Adipocyte (in vitro differentiated cells): ENCODE results near the gene ISYNA1.

Source experiments
- DNase-seq: peaks from one replicate; pipeline ENCODE4 v3.0.0-alpha.2; 2015; ENCODE audit warnings: low read depth
- H3K27me3 ChIP-seq: replicated peaks from 2 replicates; pipeline ENCODE4 v1.7.0; 2013; ENCODE audit warnings: mild to moderate bottlenecking, low read length, moderate library complexity; ENCODE audit not compliant: control insufficient read depth, insufficient read depth
- H3K36me3 ChIP-seq: 2 replicates; pipeline ENCODE4 v1.7.0; 2013; ENCODE audit warnings: low read length, mild to moderate bottlenecking, moderate library complexity; ENCODE audit not compliant: control insufficient read depth, insufficient read depth, severe bottlenecking
- H3K4me1 ChIP-seq: 2 replicates; pipeline ENCODE4 v1.7.0; 2013; ENCODE audit warnings: mild to moderate bottlenecking, low read length, moderate library complexity; ENCODE audit not compliant: control insufficient read depth, insufficient read depth
- H3K4me3 ChIP-seq: 2 replicates; pipeline ENCODE4 v1.7.0; 2013; ENCODE audit warnings: mild to moderate bottlenecking, low read length, moderate library complexity
- H3K9ac ChIP-seq: 2 replicates; pipeline ENCODE4 v1.7.0; 2013; ENCODE audit warnings: mild to moderate bottlenecking, low read length, moderate library complexity
- H3K9me3 ChIP-seq: 2 replicates; pipeline ENCODE4 v1.7.0; 2013; ENCODE audit warnings: mild to moderate bottlenecking, low read length, moderate library complexity; ENCODE audit not compliant: control insufficient read depth

Gene ISYNA1

DNA sequence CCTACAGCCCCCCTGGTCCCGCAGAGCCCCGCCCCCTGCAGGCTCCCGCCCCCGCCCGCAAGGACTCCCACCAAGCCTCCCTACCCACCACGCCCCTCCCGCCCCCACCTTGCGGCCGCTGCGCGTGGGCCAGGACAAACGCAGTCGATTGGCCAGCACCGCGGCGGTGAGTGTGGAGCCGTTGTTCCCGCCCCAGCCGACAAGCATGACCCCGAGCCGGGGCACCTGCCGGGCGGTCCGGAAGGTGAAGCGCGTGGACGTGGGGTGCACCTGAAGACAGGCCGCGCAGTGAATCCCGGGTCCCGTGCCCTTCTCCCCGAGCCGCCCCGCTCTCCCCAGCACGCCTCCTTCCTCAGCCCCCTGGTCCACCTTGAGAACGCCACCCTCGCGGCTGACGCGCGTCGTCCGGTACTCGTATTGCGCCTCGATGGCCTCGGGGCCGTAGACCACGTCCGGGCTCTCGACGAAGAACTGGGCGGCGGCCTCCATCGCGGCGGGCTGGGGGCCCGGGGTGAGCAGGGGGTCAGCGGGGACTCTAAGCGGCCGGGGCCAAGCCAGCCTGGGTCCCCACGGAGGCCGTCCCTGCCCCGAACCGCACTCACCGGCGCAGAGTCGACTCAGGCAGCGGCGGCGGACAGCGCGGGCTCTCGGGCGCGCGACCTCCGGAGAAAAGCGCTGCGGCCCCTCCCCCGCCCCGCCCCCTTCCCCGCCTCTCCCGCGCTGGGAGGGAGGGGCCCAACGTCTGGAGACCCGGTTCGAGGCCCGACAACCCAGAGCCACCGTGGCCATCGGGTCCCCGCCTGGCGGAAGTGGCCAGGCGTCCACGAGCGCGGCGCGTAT lies at the start of gene ISYNA1:
Gene ISYNA1 (minus strand): TSS at position 643 of the 840 bp plus-strand sequence. CDS start 154 bp downstream, at position 489.
- Histone ChIP-seq H3K27me3 (no peaks in the 10 kb centered on the region), H3K36me3 (no peaks in the 10 kb centered on the region), H3K9me3 (no peaks in the 10 kb centered on the region), H3K4me3 (peak within 1 kb of the TSS; percentile 69), H3K9ac (peak within 1 kb of the TSS; percentile 42), H3K4me1 (peaks cover 16% of the 10 kb centered on the region)
- DNase-seq, result peak; percentile 62

DNA sequence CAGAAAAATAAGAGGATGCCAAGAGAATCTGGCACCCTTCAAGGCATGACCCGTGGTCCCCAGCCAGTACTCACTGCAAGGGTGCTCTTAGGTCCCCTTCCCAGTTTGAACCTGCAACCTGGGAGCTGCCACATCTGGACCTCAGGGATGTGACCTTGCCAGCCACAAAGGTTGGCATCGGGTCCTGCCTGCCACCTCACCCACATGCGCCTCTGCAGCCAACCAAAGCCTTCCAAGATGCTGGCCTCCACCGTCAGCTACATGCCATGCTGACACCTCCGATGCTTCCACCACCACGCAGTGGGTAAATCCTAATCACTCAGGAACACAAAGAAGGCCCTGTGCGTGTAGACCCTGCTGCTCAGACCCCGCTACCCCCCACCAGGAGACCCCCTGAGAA lies 48.8 kb upstream of the ISYNA1 start:
- Histone ChIP-seq H3K9ac (no peak overlapping the region), H3K27me3 (no peaks in the 10 kb centered on the region), H3K9me3 (no peaks in the 10 kb centered on the region), H3K36me3 (no peaks in the 10 kb centered on the region), H3K4me1 (peaks cover 27% of the 10 kb centered on the region), H3K4me3 (no peak overlapping the region)
- no peak for DNase-seq

- Histone ChIP-seq H3K27me3 (no peaks in the 10 kb centered on the region), H3K4me3 (no peak overlapping the region), H3K36me3 (no peaks in the 10 kb centered on the region), H3K9me3 (no peaks in the 10 kb centered on the region), H3K4me1 (peaks cover 39% of the 10 kb centered on the region), H3K9ac (no peak overlapping the region)
- no peak for DNase-seq
These were observed 47.1 kb upstream of the ISYNA1 start for GRCh38 chr19:18484992-18485391.

- DNase-seq, result peak; percentile 27
These were observed 45.4 kb upstream of the ISYNA1 start for GRCh38 chr19:18483119-18483890.

DNA sequence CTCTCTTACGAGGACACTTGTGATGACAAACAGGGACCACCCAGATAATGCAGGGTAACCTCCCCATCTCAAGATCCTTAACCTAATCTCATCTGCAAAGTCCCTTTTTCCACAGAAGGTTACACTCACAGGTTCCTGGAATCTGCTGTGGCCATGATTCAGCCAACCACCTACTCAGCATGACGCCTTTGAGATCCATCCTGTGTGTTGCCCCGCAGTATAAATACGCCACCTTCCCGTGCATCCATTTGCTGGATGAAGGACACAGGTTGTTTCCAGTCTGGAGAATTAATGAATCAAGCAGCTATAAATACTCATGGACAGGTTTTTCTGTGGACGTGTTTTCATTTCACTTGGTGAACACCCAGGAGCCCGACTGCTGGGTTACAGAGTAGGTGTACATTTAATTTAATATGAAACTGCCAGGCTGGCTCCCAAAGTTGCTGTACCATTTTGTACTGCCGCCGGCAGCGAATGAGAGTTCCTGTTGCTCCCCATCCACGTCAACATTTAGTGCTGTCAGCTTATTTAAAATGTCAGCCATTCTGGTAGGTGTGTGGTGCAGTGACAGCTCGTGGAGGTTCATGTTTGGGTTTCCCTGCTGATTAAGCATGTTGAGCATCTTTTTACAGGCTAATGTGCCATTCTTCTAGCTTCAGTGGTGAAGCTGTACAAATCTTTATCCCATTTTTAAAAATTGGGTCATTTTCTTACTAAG lies 43.7 kb upstream of the ISYNA1 start:
- no peaks in the 10 kb centered on the region for H3K9me3 ChIP-seq
- DNase-seq, result no peak
- peaks cover 57% of the 10 kb centered on the region for H3K4me1 ChIP-seq
- no peaks in the 10 kb centered on the region for H3K36me3 ChIP-seq
- H3K4me3 ChIP-seq, result no peak overlapping the region
- no peak overlapping the region for H3K9ac ChIP-seq
- no peaks in the 10 kb centered on the region for H3K27me3 ChIP-seq

More at GRCh38 chr19:18483119-18483890, 45.4 kb upstream of the ISYNA1 start:
- H3K9ac ChIP-seq, result no peak overlapping the region
- H3K9me3 ChIP-seq, result no peaks in the 10 kb centered on the region
- no peak overlapping the region for H3K4me3 ChIP-seq
- H3K4me1 ChIP-seq, result peaks cover 55% of the 10 kb centered on the region
- no peaks in the 10 kb centered on the region for H3K27me3 ChIP-seq
- no peaks in the 10 kb centered on the region for H3K36me3 ChIP-seq

DNA sequence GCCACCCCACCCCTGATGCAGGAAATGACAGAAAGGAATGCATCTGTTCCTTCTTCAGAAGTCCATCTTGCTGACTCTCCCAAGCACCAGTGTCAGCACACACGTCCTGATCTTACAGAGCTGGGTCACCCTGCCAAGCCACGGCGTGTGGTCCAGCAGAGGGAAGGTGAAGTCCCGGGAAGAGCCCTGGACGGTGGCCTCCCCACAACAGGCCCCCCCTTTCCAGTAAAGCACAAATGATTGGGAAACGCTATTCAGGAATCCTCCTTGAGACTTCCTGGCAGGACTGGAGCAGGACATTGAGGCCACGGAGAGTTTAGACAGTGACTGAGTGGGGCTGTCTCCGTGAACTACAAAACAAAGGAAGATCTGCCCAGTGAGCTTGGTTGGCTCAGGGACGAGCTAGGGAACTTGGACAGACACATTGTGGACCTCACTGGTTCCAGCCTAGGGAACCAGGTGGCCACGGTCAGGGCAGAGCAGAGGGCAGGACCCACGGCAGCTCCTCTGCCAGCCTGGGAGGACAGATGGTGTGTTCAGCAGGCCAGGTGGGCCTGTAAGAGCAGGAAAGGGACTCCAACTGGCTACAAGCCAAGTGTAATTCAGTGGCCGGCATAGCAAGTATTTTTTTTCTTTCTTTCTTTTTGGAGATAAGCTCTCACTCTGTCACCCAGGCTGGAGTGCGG lies 42.2 kb upstream of the ISYNA1 start:
- no peaks in the 10 kb centered on the region for H3K9me3 ChIP-seq
- H3K4me1 ChIP-seq, result peaks cover 49% of the 10 kb centered on the region
- peak overlapping the region; percentile 74 for H3K9ac ChIP-seq
- DNase-seq, result peak; percentile 72
- no peaks in the 10 kb centered on the region for H3K27me3 ChIP-seq
- peak overlapping the region; percentile 28 for H3K4me3 ChIP-seq
- H3K36me3 ChIP-seq, result no peaks in the 10 kb centered on the region

GRCh38 chr19:18478545-18479311 lies 40.8 kb upstream of the ISYNA1 start:
- Histone ChIP-seq H3K4me1 (peaks cover 46% of the 10 kb centered on the region), H3K27me3 (no peaks in the 10 kb centered on the region), H3K4me3 (peak overlapping the region; percentile 35), H3K9ac (peak overlapping the region; percentile 74), H3K9me3 (no peaks in the 10 kb centered on the region), H3K36me3 (no peaks in the 10 kb centered on the region)
- DNase-seq, result peak; percentile 91

GRCh38 chr19:18477974-18478373 lies 40.0 kb upstream of the ISYNA1 start:
- no peak overlapping the region for H3K9ac ChIP-seq
- peaks cover 41% of the 10 kb centered on the region for H3K4me1 ChIP-seq
- no peaks in the 10 kb centered on the region for H3K36me3 ChIP-seq
- H3K4me3 ChIP-seq, result no peak overlapping the region
- no peaks in the 10 kb centered on the region for H3K9me3 ChIP-seq
- H3K27me3 ChIP-seq, result no peaks in the 10 kb centered on the region
- DNase-seq, result no peak

- Histone ChIP-seq H3K27me3 (no peaks in the 10 kb centered on the region), H3K9me3 (no peaks in the 10 kb centered on the region), H3K4me3 (no peak overlapping the region), H3K36me3 (peaks cover 4% of the 10 kb centered on the region), H3K4me1 (peaks cover 41% of the 10 kb centered on the region), H3K9ac (peak overlapping the region; percentile 50)
- DNase-seq, result no peak
These were observed 39.3 kb upstream of the ISYNA1 start for GRCh38 chr19:18477042-18477779.
